Mesendoderm (in vitro differentiated cells): ENCODE results near the gene EEF2.

Source experiments
- small RNA-seq: library from polyadenylated mRNA; stranded (forward); fragments of <200 nt; extraction: miRNeasy Mini kit (QIAGEN cat#:217004); gene quantifications from one replicate; pipeline ENCODE3, GENCODE V24; 2013; ENCODE audit not compliant: insufficient read depth

EEF2 gene

Small RNAs within 50 kb of the gene (small RNA-seq; reads per million reads assigned to genes)
- 70.0 reads per million, percentile 95 among the genes with 10 or more reads in this experiment for gene SNORD37
